Measurements from ENCODE around the gene HIVEP3. TPM values are rescaled to one million over a fixed set of nuclear protein-coding genes. Genes with fewer than 3 reads are reported as not detected.

HIVEP3 gene
- total and polyA plus RNA-seq, 2 experiments from 2014 or later, result 0.57 to 5.9 TPM

DNA sequence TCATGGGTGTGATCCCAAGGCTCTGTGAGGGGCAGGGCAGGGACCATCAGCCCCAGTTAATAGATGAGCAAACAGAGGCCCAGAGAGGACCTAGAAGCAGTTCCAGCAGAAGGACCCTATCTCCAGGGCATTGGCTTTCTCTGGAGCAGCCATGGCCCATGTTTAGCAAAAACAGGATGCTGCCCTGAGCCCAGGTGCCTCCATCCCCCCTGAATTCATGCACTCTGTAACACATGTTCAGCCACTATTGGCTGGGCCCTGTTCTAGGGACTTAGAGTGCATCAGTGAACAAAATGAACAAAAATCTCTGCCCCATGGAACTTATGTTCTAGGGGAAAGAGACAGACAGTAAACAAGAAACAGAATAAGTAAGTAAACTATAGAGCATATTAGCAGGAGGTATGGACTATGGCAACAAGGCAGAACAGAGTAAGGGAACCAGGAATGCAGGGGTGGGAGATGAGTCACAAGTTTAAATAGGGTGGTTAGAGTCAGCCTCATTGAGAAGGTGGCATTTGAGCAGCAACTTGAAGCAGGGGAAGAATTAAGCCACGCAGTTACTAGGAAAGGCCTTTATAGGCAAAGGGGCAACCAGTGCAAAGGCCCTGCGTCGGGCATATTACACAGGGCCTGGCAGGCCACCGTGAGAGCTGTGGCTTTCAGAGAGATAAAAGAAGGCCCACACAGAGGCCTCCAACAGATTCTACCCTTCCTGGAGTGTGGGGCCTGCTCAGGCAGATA lies 248.3 kb downstream of the HIVEP3 start:
- Histone ChIP-seq H3K27ac (peak overlapping the region; percentile 12), H3K9me3 (ENCODE audit: low read depth) (no peaks in the 10 kb centered on the region), H2AFZ (no peak overlapping the region), H4K20me1 (ENCODE audit: insufficient read depth, poor library complexity, severe bottlenecking) (no peaks in the 10 kb centered on the region), H3K4me3 (no peak overlapping the region), H3K4me2 (no peak overlapping the region), H3K27me3 (no peaks in the 10 kb centered on the region), H3K79me2 (no peaks in the 10 kb centered on the region), H3K9me2 (replicated peaks; ENCODE audit: insufficient read depth) (no peaks in the 10 kb centered on the region), H3K36me3 (replicated peaks; ENCODE audit: insufficient read depth, low read depth) (no peaks in the 10 kb centered on the region), H3K4me1 (ENCODE audit: insufficient read depth) (peaks cover 16% of the 10 kb centered on the region)
- 79% methylated on average over 4 of the region's 4 CpGs for WGBS (ENCODE audit: low lambda C conversion rate, missing lambda C conversion rate)
- TF ChIP-seq EZH2 (IDR thresholded peaks at IDR 0.05; ENCODE audit: borderline replicate concordance) (no peak), EZH2phosphoT487 (IDR thresholded peaks at IDR 0.05; ENCODE audit: low read depth, severe bottlenecking, unreplicated experiment) (no peak), CTCF (IDR thresholded peaks at IDR 0.05; ENCODE audit: poor library complexity) (no peak)
- DNase-seq (ENCODE audit: low spot score), result no peak

DNA sequence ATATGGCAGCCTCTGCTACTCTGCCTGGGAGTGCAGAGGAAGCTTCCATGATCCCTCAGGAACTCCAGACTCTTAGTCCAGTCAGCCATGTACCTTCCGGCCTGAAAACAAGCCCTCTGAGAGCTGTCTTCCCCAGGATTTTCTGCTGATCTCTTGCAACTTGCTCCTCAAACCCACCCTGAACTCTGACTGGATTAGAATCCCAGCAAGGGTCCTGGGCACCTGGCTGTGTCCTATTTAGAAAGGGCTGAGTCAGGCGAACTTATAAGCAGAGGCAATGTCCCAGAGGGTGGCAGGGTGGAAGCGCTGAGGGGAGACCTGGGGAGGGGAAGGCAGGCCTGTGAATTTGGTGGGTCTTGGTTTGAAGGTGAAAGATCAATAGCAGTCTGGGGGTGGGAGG lies 249.8 kb downstream of the HIVEP3 start:
- no peak for DNase-seq (ENCODE audit: low spot score)
- Histone ChIP-seq H2AFZ (no peak overlapping the region), H3K27ac (no peak overlapping the region), H3K36me3 (replicated peaks; ENCODE audit: insufficient read depth, low read depth) (no peaks in the 10 kb centered on the region), H3K9me3 (ENCODE audit: low read depth) (no peaks in the 10 kb centered on the region), H3K27me3 (no peaks in the 10 kb centered on the region), H3K79me2 (no peaks in the 10 kb centered on the region), H3K4me3 (no peak overlapping the region), H3K4me1 (ENCODE audit: insufficient read depth) (peaks cover 24% of the 10 kb centered on the region), H4K20me1 (ENCODE audit: insufficient read depth, poor library complexity, severe bottlenecking) (no peaks in the 10 kb centered on the region), H3K9me2 (replicated peaks; ENCODE audit: insufficient read depth) (no peaks in the 10 kb centered on the region), H3K4me2 (no peak overlapping the region)
- TF ChIP-seq CTCF (IDR thresholded peaks at IDR 0.05; ENCODE audit: poor library complexity), result no peak
- no peak for TF ChIP-seq EZH2 (IDR thresholded peaks at IDR 0.05; ENCODE audit: borderline replicate concordance)
- TF ChIP-seq EZH2phosphoT487 (IDR thresholded peaks at IDR 0.05; ENCODE audit: low read depth, severe bottlenecking, unreplicated experiment), result no peak
- 96% methylated on average over 3 of the region's 3 CpGs for WGBS (ENCODE audit: low lambda C conversion rate, missing lambda C conversion rate)

GRCh38 chr1:41668054-41668660 lies 250.6 kb downstream of the HIVEP3 start:
- H3K4me3 ChIP-seq, result no peak overlapping the region
- peaks cover 22% of the 10 kb centered on the region for H3K4me1 ChIP-seq (ENCODE audit: insufficient read depth)
- H4K20me1 ChIP-seq (ENCODE audit: insufficient read depth, poor library complexity, severe bottlenecking), result no peaks in the 10 kb centered on the region
- 87% methylated on average over 7 of the region's 7 CpGs for WGBS (ENCODE audit: low lambda C conversion rate, missing lambda C conversion rate)
- no peaks in the 10 kb centered on the region for H3K79me2 ChIP-seq
- TF ChIP-seq CTCF (IDR thresholded peaks at IDR 0.05; ENCODE audit: poor library complexity) (no peak), EZH2phosphoT487 (IDR thresholded peaks at IDR 0.05; ENCODE audit: low read depth, severe bottlenecking, unreplicated experiment) (no peak), EZH2 (IDR thresholded peaks at IDR 0.05; ENCODE audit: borderline replicate concordance) (no peak)
- DNase-seq (ENCODE audit: low spot score), result no peak
- H3K36me3 ChIP-seq (replicated peaks; ENCODE audit: insufficient read depth, low read depth), result no peaks in the 10 kb centered on the region
- H3K27ac ChIP-seq, result no peak overlapping the region
- no peak overlapping the region for H2AFZ ChIP-seq
- no peak overlapping the region for H3K4me2 ChIP-seq
- no peaks in the 10 kb centered on the region for H3K9me2 ChIP-seq (replicated peaks; ENCODE audit: insufficient read depth)
- H3K9me3 ChIP-seq (ENCODE audit: low read depth), result no peaks in the 10 kb centered on the region
- no peaks in the 10 kb centered on the region for H3K27me3 ChIP-seq
